GM20431 (cell line): Measurements from ENCODE around the gene RIN3.

Experiments
- in situ Hi-C: fragments of 300-500 bp; cut with MseI, MboI; formaldehyde crosslinking; loops from one replicate; pipeline ENCODE4 v1.15.0; 2020; ENCODE audit warnings: low sequenced_read_pairs; ENCODE audit not compliant: unreplicated experiment

The RIN3 gene

GRCh38 chr14:92549105-92549858 lies 35.7 kb downstream of the RIN3 start:
- in situ Hi-C loops: no loop called here

GRCh38 chr14:92549859-92550230 lies 36.3 kb downstream of the RIN3 start:
- in situ Hi-C loops: no loop called here

GRCh38 chr14:92551044-92551841 lies 37.7 kb downstream of the RIN3 start:
- in situ Hi-C loops: no loop called here

GRCh38 chr14:92552066-92552465 lies 38.5 kb downstream of the RIN3 start:
- in situ Hi-C loops: no loop called here

- in situ Hi-C loops: no loop called here
These were observed 39.9 kb downstream of the RIN3 start for GRCh38 chr14:92553438-92553837.

GRCh38 chr14:92555465-92556111 lies 42.0 kb downstream of the RIN3 start:
- in situ Hi-C loops: no loop called here

GRCh38 chr14:92556255-92556741 lies 42.7 kb downstream of the RIN3 start:
- in situ Hi-C loops: no loop called here

- in situ Hi-C loops: no loop called here
These were observed 43.4 kb downstream of the RIN3 start for GRCh38 chr14:92556863-92557543.

GRCh38 chr14:92557544-92557912 lies 43.9 kb downstream of the RIN3 start:
- in situ Hi-C loops: no loop called here

GRCh38 chr14:92558319-92558718 lies 44.7 kb downstream of the RIN3 start:
- in situ Hi-C loops: no loop called here

- in situ Hi-C loops: no loop called here
These were observed 45.9 kb downstream of the RIN3 start for GRCh38 chr14:92559486-92559885.

- in situ Hi-C loops: no loop called here
These were observed 46.7 kb downstream of the RIN3 start for GRCh38 chr14:92560106-92560865.

- in situ Hi-C loops: no loop called here
These were observed 48.4 kb downstream of the RIN3 start for GRCh38 chr14:92561906-92562479.

- in situ Hi-C loops: no loop called here
These were observed 49.8 kb downstream of the RIN3 start for GRCh38 chr14:92563359-92563758.

GRCh38 chr14:92563765-92564285 lies 50.2 kb downstream of the RIN3 start:
- in situ Hi-C loops: no loop called here

GRCh38 chr14:92564344-92565039 lies 50.9 kb downstream of the RIN3 start:
- in situ Hi-C loops: no loop called here

GRCh38 chr14:92565040-92565717 lies 51.6 kb downstream of the RIN3 start:
- in situ Hi-C loops: no loop called here

- in situ Hi-C loops: no loop called here
These were observed 52.1 kb downstream of the RIN3 start for GRCh38 chr14:92565718-92566115.
